Peyer's patch (tissue), 4 donors: ENCODE measurements around the gene COL4A1.

Experiments used
- POLR2A ChIP-seq, 2 donors: fragments of 450-650 bp; IDR thresholded peaks; one replicate each; pipeline ENCODE4 v1.5.1; 2017; ENCODE audit warnings: antibody characterized with exemption in 2 of 2, mild to moderate bottlenecking in 2 of 2, moderate library complexity in 2 of 2
- TF ChIP-seq, protein P1 (sequence below), 6 experiments: fragments of 450-650 bp in 4 of 6; fragments of 200-600 bp in 2 of 6; sonication (generic) in 1 of 6; IDR thresholded peaks; one replicate each; pipeline ENCODE4 v1.5.1; 2017 to 2019; ENCODE audit warnings: antibody characterized with exemption in 6 of 6, mild to moderate bottlenecking in 3 of 6, moderate library complexity in 1 of 6

DNA sequence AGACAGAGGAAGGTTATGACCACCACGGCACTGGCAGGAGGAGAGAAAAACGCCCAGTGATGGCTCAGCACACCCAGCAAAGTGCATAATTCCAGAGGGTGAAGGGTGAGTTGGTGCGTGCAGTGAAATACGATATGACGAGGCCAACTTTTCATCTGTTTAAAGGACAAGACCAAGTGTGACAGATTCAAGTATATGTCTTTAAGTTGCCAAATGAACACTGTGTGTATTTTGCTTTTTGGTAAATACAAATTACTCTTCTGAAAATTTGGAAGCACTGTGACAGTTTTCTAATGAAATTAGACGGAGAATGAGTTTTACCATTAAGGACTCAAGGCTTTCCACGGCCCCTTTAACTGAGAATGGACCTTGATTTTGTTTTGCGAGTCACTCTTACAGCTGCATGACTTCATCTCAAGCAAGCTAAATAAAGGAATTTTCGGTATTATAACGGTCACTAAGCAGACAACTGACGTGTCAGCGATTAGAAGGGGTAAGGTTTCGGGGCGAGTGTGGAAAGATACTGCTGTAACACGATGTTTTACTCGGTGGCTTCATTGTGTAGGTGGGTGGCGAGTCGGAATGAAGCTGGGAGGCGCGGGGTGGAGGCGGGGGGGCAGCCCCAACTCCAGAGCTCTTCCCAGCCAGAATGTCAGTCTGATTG is 23.0 kb upstream of the COL4A1 start:
- TF ChIP-seq, protein P1, sequence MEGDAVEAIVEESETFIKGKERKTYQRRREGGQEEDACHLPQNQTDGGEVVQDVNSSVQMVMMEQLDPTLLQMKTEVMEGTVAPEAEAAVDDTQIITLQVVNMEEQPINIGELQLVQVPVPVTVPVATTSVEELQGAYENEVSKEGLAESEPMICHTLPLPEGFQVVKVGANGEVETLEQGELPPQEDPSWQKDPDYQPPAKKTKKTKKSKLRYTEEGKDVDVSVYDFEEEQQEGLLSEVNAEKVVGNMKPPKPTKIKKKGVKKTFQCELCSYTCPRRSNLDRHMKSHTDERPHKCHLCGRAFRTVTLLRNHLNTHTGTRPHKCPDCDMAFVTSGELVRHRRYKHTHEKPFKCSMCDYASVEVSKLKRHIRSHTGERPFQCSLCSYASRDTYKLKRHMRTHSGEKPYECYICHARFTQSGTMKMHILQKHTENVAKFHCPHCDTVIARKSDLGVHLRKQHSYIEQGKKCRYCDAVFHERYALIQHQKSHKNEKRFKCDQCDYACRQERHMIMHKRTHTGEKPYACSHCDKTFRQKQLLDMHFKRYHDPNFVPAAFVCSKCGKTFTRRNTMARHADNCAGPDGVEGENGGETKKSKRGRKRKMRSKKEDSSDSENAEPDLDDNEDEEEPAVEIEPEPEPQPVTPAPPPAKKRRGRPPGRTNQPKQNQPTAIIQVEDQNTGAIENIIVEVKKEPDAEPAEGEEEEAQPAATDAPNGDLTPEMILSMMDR (IDR thresholded peaks at IDR 0.05): no peak
- TF ChIP-seq POLR2A (IDR thresholded peaks at IDR 0.05): no peak
